DMS153 treated with DMSO at 0.1 percent for 48 hours (cell line): ENCODE measurements around the gene TMEM163.
"Not testable (repeated sequence)": the region's sequence is repeated elsewhere in the genome, so short reads cannot be mapped to it uniquely, and the experiment has no call there.

Source experiments
- DNase-seq: peaks from one replicate; lab custom pipeline; 2025; ENCODE audit not compliant: unreplicated experiment; lab: John Stamatoyannopoulos, UW

TMEM163 gene

GRCh38 chr2:134723742-134724141, 4.9 kb upstream of the TMEM163 start:
- DNase-seq: not testable (repeated sequence)

- no peak for DNase-seq
Measured at GRCh38 chr2:134722728-134723127, 3.9 kb upstream of the TMEM163 start.

- DNase-seq: no peak
Measured at GRCh38 chr2:134721596-134721995, 2.8 kb upstream of the TMEM163 start.

- DNase-seq: no peak
Measured at GRCh38 chr2:134718023-134718816, 580 bp downstream of the TMEM163 start.

DNA sequence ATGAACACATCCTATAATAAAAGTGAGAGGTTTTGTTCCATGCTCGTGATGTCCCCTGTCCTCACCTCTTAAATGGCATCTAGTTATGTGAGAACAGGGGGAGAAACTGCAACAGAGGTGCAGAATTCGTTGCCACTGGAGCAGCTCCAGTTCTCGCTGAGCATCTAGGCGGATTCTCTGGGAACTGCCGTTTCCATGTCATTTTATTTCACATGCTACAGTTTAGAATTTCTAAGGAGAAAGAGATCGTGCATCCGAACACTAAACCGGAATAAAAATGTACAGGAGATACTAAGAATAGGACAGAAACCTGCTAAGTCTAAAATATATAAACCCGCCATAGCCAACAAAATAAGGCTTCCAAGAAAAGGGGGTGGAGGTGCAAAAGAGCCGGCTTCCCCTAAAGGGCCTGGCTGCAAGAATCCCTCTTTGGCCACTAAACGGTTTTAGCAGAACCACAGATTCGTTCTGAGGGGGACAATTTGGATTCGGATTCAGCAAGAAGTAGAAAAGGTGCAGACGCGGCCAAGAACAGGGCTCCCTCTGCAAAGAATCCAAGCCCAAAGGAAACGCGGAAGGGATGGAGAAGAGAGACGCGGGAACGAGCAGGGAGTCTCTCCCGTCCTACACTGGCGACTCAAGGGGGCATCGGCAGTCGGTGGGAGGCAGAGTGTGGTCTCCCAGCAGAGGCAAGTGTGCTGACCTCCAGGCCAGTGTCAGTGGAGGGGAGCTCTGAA, 1.3 kb downstream of the TMEM163 start:
- DNase-seq: no peak

DNA sequence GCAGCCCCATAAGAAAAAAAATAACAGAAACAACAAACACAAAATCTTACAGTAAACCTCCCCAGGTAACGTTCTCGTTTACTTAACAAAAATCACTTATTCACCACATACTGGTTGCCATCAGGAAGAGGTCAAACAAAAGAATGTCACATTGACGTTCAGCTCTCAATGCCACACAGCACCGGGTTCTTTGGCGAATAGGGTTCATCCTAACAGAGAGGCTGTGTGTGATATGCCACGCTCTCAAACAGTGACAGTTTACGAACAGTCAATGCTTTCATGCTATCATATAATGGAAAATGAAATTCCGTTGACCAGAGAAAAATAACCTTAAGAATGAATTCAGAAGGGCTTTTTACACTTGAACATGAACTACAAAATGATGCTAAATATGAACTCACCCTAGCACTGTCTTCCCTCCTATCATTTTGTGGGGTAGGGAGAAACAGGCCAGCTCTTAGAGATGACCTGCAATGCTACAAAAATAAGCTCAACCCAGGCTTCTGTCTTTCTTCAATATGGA, 2.0 kb downstream of the TMEM163 start:
- no peak for DNase-seq

- DNase-seq: no peak
Measured at GRCh38 chr2:134715932-134716643, 2.7 kb downstream of the TMEM163 start.

DNA sequence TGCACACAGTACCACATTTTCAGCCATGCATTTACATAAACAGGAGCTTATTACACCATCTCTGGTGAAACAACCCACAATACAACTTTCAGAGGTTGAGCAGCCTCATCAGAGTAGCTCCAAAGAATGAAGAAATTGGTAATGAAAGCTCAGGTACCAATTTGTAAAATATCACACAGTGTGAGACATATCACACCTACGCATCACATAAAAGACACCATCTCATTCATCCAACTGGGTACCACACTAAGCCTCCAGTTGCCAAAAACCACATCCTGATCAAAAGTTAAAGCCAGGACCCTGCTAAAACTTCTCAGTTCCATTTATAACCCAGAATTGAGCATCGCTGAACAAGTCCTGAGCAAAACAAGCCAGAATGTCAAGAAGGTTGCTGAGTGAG, 4.6 kb downstream of the TMEM163 start:
- no peak for DNase-seq

GRCh38 chr2:134713606-134714005, 5.2 kb downstream of the TMEM163 start:
- DNase-seq: no peak

- DNase-seq: no peak
Measured at GRCh38 chr2:134713176-134713575, 5.6 kb downstream of the TMEM163 start.

- no peak for DNase-seq
Measured at GRCh38 chr2:134712736-134713135, 6.1 kb downstream of the TMEM163 start.

GRCh38 chr2:134712299-134712698, 6.5 kb downstream of the TMEM163 start:
- DNase-seq: no peak

DNA sequence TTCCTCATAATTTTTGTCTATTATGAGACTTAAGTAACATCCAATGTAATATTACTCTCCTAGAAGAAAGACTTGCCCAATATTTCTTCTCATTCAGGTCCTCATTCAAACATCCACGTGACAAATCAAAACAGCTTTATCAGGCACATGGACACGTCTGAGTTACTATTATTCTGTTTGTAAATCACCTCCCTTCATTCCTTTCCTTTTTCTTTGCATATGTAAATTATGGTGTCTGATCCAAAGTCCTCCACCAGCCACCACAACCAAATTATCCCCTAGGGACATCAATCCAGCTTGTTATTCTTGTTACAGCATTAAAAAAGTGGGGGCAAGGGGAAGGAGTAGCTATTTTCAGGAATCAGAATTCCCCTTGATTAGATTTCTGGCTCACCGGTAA, 7.1 kb downstream of the TMEM163 start:
- no peak for DNase-seq

DNA sequence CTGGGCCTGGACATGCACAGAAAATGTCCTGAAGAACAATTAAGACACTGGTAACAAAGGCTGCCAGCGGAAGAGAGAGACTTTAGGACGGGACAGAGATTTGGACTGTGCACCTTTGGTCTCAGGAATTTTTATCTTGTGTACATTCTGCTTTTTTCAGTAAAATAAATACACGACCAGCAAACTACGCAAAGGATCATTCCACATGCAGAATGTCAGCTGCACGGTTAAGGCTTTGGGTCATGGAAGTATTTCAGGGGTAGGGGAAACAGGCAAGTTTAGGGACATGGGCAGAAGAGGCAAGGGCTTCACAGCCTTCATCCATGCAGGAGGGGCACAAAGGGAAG, 11.5 kb downstream of the TMEM163 start:
- no peak for DNase-seq

- no peak for DNase-seq
Measured at GRCh38 chr2:134706587-134707329, 12.0 kb downstream of the TMEM163 start.

DNA sequence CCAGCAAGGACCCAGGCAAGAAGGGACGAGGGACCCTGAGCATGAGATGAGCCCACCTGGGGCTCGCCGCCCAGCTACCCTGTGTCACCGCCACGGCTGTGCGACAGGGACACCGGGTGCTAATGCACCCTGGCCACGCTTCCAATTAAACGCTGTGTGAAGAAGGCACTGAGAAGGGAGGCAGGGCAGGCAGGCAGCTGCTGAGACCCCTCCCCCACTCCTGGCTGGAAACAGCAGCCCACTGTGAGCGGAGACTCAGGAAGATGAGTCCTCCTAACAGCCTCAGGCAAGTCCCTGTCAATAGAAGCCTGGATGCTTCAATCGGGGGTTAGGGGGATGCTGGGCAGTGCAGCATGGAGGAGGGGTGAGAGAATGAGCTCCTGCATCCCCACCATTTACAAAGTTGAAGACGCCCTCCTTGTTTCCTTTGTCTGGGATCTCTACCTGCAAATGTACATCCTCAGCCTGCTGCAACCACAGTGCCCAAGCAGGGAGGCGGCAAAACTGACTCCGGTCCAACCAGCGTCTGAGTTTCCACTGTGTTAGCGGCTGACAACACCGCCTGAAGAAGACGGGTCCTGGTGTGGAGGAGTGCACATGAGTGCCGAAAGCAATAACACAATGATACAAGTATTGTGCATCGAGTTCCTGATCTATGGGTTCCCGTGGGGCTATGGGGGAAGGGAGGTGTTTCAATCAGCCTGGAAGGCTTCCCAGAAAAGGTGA, 12.8 kb downstream of the TMEM163 start:
- DNase-seq: no peak

- DNase-seq: no peak
Measured at GRCh38 chr2:134704173-134704572, 14.6 kb downstream of the TMEM163 start.

DNA sequence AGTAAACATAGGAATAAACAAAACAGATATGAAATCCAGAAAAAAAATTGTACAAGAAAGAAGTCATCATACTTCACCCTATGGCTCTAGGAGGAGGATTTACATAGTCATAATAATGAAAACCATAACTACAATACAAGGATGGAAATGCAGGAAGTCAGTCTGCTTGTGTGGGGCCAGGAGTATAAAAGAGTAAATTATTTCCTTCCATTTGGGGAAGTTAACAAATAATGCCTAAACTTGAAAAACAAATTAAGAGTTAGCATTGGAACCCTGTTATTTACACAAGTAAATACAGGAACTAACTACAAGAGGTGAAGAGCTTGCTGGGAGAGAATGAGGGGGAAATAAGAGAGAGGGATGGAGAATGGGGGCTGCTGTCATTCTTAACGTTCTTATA, 15.4 kb downstream of the TMEM163 start:
- no peak for DNase-seq

DNA sequence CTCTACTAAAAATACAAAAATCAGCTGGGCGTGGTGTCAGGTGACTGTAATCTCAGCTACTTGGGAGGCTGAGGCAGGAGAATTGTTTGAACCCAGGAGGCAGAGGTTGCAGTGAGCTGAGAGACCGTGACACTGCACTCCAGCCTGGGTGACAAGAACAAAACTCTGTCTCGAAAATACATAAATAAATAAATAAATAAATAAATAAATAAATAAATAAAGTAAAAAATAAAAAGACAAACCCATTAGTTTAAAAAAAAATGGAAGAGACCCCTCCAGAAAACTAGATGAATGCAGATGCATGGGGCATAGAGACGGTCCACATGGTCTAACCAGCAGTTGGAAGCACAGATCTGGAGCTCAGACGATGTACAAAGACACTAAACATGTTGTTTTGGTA, 18.1 kb downstream of the TMEM163 start:
- no peak for DNase-seq

- DNase-seq: no peak
Measured at GRCh38 chr2:134694411-134694810, 24.4 kb downstream of the TMEM163 start.
